ENCODE data around the gene ZNF827. TPM values are rescaled to one million over a fixed set of nuclear protein-coding genes. Genes with fewer than 3 reads are reported as not detected.

The ZNF827 gene
- total RNA-seq, 1 experiment from 2014 or later, result 9.8 TPM

- H2AFZ ChIP-seq (ENCODE audit: low read length), result no peak overlapping the region
- H3F3A ChIP-seq (ENCODE audit: low read length, unreplicated experiment), result no peaks in the 10 kb centered on the region
- no peaks in the 10 kb centered on the region for H3K27me3 ChIP-seq (ENCODE audit: low read length)
- DNase-seq (no peak), ATAC-seq (no peak)
- ChIA-PET CTCF (no interaction called here), POLR2A (ENCODE audit: unreplicated experiment) (interaction anchor here (0.7 kb wide), 2 partner anchors 172 to 360 kb away, joined by 4 to 5 read pairs; no protein-coding TSS in a partner anchor)
- no peak overlapping the region for H3K4me3 ChIP-seq (ENCODE audit: low read length)
- no peak overlapping the region for H3K27ac ChIP-seq (ENCODE audit: low read length)
- TF ChIP-seq CTCF (conservative IDR thresholded peaks at IDR 0.05; ENCODE audit: low read depth, low read length) (no peak), EZH2phosphoT487 (IDR thresholded peaks at IDR 0.05; ENCODE audit: borderline replicate concordance, low read length) (no peak), EZH2 (IDR thresholded peaks at IDR 0.05; ENCODE audit: low read length, unreplicated experiment) (no peak)
- no peaks in the 10 kb centered on the region; the same call in 1 of the 2 replicates for H3K36me3 ChIP-seq (ENCODE audit: low read depth, low read length)
- H3K9me3 ChIP-seq (ENCODE audit: low read length), result no peaks in the 10 kb centered on the region
- H4K20me1 ChIP-seq (ENCODE audit: low read length), result no peaks in the 10 kb centered on the region
- no TSS peak for BruUV-seq (replicated peaks)
- H3K4me2 ChIP-seq (ENCODE audit: low read length), result no peak overlapping the region
- H3K9ac ChIP-seq (ENCODE audit: low read length), result no peak overlapping the region
- H3K9me2 ChIP-seq (replicated peaks; ENCODE audit: low read length), result no peaks in the 10 kb centered on the region
- no peaks in the 10 kb centered on the region for H3K79me2 ChIP-seq (ENCODE audit: low read length)
- H3K4me1 ChIP-seq (ENCODE audit: insufficient read depth, low read length), result no peaks in the 10 kb centered on the region
- intact Hi-C loops (cut with micrococcal nuclease), result no loop called here
These were observed 77.0 kb downstream of the ZNF827 start for GRCh38 chr4:145861336-145862318.

- Histone ChIP-seq H3K4me1 (ENCODE audit: insufficient read depth, low read length) (no peaks in the 10 kb centered on the region), H4K20me1 (ENCODE audit: low read length) (no peaks in the 10 kb centered on the region), H3K9ac (ENCODE audit: low read length) (no peak overlapping the region), H3K9me3 (ENCODE audit: low read length) (no peaks in the 10 kb centered on the region), H3K4me2 (ENCODE audit: low read length) (no peak overlapping the region), H3K4me3 (ENCODE audit: low read length) (no peak overlapping the region), H3K27ac (ENCODE audit: low read length) (no peak overlapping the region), H3F3A (ENCODE audit: low read length, unreplicated experiment) (no peaks in the 10 kb centered on the region), H3K36me3 (ENCODE audit: low read depth, low read length) (no peaks in the 10 kb centered on the region; the same call in 1 of the 2 replicates), H3K9me2 (replicated peaks; ENCODE audit: low read length) (no peaks in the 10 kb centered on the region), H3K27me3 (ENCODE audit: low read length) (no peaks in the 10 kb centered on the region), H2AFZ (ENCODE audit: low read length) (no peak overlapping the region), H3K79me2 (ENCODE audit: low read length) (no peaks in the 10 kb centered on the region)
- intact Hi-C loops (cut with micrococcal nuclease), result no loop called here
- ATAC-seq (no peak), DNase-seq (no peak)
- BruUV-seq (replicated peaks), result no TSS peak
- ChIA-PET CTCF (no interaction called here), POLR2A (ENCODE audit: unreplicated experiment) (no interaction called here)
- TF ChIP-seq EZH2phosphoT487 (IDR thresholded peaks at IDR 0.05; ENCODE audit: borderline replicate concordance, low read length), result no peak
- no peak for TF ChIP-seq CTCF (conservative IDR thresholded peaks at IDR 0.05; ENCODE audit: low read depth, low read length)
- TF ChIP-seq EZH2 (IDR thresholded peaks at IDR 0.05; ENCODE audit: low read length, unreplicated experiment), result no peak
These were observed 77.7 kb downstream of the ZNF827 start for GRCh38 chr4:145860897-145861296.

GRCh38 chr4:145860446-145860845 lies 78.2 kb downstream of the ZNF827 start:
- no peaks in the 10 kb centered on the region for H3K9me2 ChIP-seq (replicated peaks; ENCODE audit: low read length)
- H3K4me1 ChIP-seq (ENCODE audit: insufficient read depth, low read length), result no peaks in the 10 kb centered on the region
- ChIA-PET CTCF (no interaction called here), POLR2A (ENCODE audit: unreplicated experiment) (no interaction called here)
- H3K9ac ChIP-seq (ENCODE audit: low read length), result no peak overlapping the region
- no peaks in the 10 kb centered on the region for H3F3A ChIP-seq (ENCODE audit: low read length, unreplicated experiment)
- H3K4me3 ChIP-seq (ENCODE audit: low read length), result no peak overlapping the region
- H3K4me2 ChIP-seq (ENCODE audit: low read length), result no peak overlapping the region
- BruUV-seq (replicated peaks), result no TSS peak
- no peaks in the 10 kb centered on the region for H3K9me3 ChIP-seq (ENCODE audit: low read length)
- TF ChIP-seq CTCF (conservative IDR thresholded peaks at IDR 0.05; ENCODE audit: low read depth, low read length) (no peak), EZH2phosphoT487 (IDR thresholded peaks at IDR 0.05; ENCODE audit: borderline replicate concordance, low read length) (no peak), EZH2 (IDR thresholded peaks at IDR 0.05; ENCODE audit: low read length, unreplicated experiment) (no peak)
- intact Hi-C loops (cut with micrococcal nuclease), result no loop called here
- H3K36me3 ChIP-seq (ENCODE audit: low read depth, low read length), result no peaks in the 10 kb centered on the region; the same call in 1 of the 2 replicates
- DNase-seq (no peak), ATAC-seq (no peak)
- no peaks in the 10 kb centered on the region for H3K79me2 ChIP-seq (ENCODE audit: low read length)
- no peak overlapping the region for H2AFZ ChIP-seq (ENCODE audit: low read length)
- H4K20me1 ChIP-seq (ENCODE audit: low read length), result no peaks in the 10 kb centered on the region
- no peaks in the 10 kb centered on the region for H3K27me3 ChIP-seq (ENCODE audit: low read length)
- H3K27ac ChIP-seq (ENCODE audit: low read length), result no peak overlapping the region

Measured in PC-3 (cell line).